Ascending aorta (tissue), 2 donors: ENCODE data around the gene EEF1AKMT2. TPM values are rescaled to one million over a fixed set of nuclear protein-coding genes. Genes with fewer than 3 reads are reported as not detected.

Experiments
- DNase-seq, 2 donors: peaks; one replicate each; pipeline ENCODE4 v3.0.0-alpha.2; 2019; ENCODE audit warnings: low spot score in 2 of 2
- H3K27ac ChIP-seq, 2 donors: fragments of 200-600 bp; sonication (generic); one replicate each; pipeline ENCODE4 v1.5.1; 2016 to 2017; ENCODE audit warnings: mild to moderate bottlenecking in 1 of 2
- H3K27me3 ChIP-seq: fragments of 200-600 bp; sonication (generic); one replicate; pipeline ENCODE4 v1.5.1; 2017
- H3K36me3 ChIP-seq, 2 donors: fragments of 200-600 bp; sonication (generic); one replicate each; pipeline ENCODE4 v1.5.1; 2016
- H3K4me1 ChIP-seq, 2 donors: fragments of 200-600 bp; sonication (generic); one replicate each; pipeline ENCODE4 v1.5.1; 2016 to 2017; ENCODE audit warnings: mild to moderate bottlenecking in 1 of 2
- H3K4me3 ChIP-seq, 2 donors: fragments of 200-600 bp; sonication (generic); one replicate each; pipeline ENCODE4 v1.5.1; 2016 to 2017; ENCODE audit warnings: mild to moderate bottlenecking in 1 of 2
- H3K9me3 ChIP-seq, 2 donors: fragments of 200-600 bp; sonication (generic); one replicate each; pipeline ENCODE4 v1.5.1; 2016
- intact Hi-C: fragments of 100-400 bp; cut with DNase I; formaldehyde crosslinking; loops from one replicate; pipeline ENCODE4 v1.15.1; 2023
- total RNA-seq: library from RNA; depleted of rRNA; stranded (reverse); fragments of >200 nt; gene quantifications from one replicate; pipeline ENCODE4 v1.1.0, GENCODE V29; 2016
- TF ChIP-seq, protein P1 (sequence below), 3 experiments: fragments of 200-600 bp in 2 of 3; fragments of 450-650 bp in 1 of 3; sonication (generic) in 2 of 3; IDR thresholded peaks; one replicate each; pipeline ENCODE4 v1.5.1; 2016 to 2019; ENCODE audit warnings: antibody characterized with exemption in 3 of 3, mild to moderate bottlenecking in 1 of 3, moderate library complexity in 1 of 3

The EEF1AKMT2 gene
- total RNA-seq, 1 donor from 2014 or later: 10.5 TPM

DNA sequence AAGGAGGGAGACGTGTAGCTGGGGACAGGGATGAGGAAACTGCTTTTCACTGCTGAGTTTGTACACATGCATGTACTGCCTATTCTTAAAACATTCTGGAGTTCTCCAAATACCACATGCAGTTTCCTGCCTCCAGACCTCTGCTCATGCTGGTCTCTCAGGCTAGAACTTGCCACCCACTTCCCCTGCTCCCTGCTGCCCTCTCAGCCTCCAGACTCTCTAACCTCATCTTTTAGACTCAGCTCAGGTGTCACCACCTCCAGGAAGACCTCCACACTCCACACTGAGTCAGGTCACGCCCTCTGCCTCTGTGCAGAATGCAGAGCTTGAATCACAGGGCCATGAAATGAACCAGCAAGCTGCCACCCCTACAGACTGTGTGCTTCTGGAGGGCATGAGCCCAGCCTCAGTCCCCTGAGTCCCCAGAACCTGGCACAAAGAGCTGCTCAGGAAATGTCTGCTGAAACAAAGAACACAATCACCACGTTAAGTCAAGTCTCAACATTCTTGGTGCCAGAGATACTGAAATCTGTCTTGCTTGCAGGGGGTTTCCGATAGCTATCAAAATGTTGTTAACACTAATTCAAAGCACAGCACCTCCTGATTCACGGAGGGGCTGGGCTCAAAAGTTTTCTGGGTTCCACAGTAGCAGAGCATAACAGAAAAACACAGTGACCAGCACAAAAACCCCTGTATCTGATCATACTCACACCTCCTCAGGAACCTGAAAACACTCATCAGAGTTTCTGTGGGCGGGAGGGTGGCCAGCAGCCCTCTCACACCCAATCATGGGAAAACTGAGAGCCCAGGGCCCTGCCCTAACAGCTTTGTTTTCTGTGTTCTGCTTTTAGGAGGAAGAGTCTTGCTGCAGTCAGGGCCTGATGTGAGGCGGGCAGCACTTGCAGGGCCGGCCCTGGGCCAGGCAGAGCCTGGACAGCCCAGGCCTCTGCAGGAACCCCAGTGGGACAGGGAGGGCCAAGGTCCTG lies 68.6 kb downstream of the EEF1AKMT2 start:
- intact Hi-C loops: no loop called here
- Histone ChIP-seq H3K4me3 (peak overlapping the region in 1 of 2 donors; percentile 37), H3K4me1 (peaks cover 21 to 26% of the 10 kb centered on the region in 2 donors), H3K36me3 (no peaks in the 10 kb centered on the region), H3K27me3 (no peaks in the 10 kb centered on the region), H3K9me3 (no peaks in the 10 kb centered on the region), H3K27ac (peak overlapping the region; percentile 74 to 87)
- TF ChIP-seq, protein P1, sequence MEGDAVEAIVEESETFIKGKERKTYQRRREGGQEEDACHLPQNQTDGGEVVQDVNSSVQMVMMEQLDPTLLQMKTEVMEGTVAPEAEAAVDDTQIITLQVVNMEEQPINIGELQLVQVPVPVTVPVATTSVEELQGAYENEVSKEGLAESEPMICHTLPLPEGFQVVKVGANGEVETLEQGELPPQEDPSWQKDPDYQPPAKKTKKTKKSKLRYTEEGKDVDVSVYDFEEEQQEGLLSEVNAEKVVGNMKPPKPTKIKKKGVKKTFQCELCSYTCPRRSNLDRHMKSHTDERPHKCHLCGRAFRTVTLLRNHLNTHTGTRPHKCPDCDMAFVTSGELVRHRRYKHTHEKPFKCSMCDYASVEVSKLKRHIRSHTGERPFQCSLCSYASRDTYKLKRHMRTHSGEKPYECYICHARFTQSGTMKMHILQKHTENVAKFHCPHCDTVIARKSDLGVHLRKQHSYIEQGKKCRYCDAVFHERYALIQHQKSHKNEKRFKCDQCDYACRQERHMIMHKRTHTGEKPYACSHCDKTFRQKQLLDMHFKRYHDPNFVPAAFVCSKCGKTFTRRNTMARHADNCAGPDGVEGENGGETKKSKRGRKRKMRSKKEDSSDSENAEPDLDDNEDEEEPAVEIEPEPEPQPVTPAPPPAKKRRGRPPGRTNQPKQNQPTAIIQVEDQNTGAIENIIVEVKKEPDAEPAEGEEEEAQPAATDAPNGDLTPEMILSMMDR (IDR thresholded peaks at IDR 0.05): no peak
- DNase-seq: peak in 1 of 2 donors; percentile 75

DNA sequence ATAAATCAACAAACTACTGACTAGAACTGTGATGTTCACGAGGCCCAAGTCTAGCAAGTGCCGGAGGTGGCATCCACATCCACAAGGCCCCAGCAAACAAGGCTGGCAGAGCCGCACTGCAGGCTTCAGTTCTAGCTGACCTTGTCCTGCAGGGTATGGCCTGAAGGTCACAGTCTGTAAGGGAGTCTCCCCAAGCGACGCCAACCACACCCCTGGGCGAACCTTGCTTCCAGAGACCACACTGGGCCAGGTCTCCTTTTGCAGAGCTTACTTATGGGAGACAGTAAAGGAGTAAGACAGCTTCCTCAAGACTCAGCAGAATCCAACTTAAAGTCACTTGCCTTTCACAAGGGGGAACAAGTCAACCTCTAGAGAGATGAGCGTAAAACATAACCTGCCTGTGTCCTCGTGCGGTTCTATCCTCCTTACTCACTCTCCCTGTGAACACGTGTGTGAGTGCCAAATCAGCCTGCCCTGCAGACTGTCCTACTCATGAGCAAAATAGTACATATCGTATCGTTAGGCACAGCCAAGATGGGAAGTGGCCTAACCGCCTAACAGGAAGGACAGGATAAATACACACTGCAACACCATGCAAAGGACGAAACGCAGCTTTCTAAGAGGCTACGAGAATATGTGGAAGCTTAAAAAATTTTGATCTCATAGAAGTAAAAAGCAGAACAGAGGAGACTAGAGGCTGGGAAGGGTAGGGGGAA lies 70.2 kb downstream of the EEF1AKMT2 start:
- Histone ChIP-seq H3K9me3 (no peaks in the 10 kb centered on the region), H3K27me3 (no peaks in the 10 kb centered on the region), H3K27ac (peak overlapping the region; percentile 74 to 87), H3K36me3 (no peaks in the 10 kb centered on the region), H3K4me1 (peaks cover 21 to 26% of the 10 kb centered on the region in 2 donors), H3K4me3 (no peak overlapping the region)
- intact Hi-C loops: no loop called here
- peak in 1 of 2 donors; percentile 78 for DNase-seq
- TF ChIP-seq, protein P1 (IDR thresholded peaks at IDR 0.05): no peak

DNA sequence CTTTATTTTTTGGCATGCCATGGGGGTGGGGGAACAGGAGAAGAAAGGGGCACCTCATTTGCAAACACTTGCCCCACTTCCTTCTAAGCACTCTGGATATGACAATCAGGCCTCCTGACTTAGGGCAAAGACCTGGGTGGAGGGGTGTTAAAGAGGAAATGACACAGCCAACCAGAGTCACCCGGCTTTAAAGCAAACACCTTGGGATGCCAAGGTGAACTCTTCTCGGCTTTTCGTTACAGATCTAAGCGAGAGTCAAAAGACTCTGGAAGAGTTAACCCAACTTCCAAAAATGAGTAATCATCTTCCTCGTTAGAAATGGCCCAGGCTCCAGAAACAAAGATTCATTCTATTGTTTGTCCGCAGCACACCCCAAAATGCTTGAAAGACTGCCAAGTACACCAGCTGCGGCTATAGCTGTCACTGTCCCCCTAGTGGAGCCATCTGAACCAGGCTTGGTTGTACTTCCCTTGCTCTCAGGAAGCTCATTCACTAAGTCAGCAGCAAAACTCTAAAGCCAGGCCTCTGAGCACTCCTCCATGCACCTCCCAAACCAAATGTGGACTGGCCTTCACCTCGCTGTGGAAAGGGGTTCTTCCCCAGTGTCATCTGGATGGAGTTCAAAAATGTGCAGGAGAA lies 72.4 kb downstream of the EEF1AKMT2 start:
- no peaks in the 10 kb centered on the region for H3K27me3 ChIP-seq
- H3K27ac ChIP-seq: peak overlapping the region; percentile 44 to 50
- peak in 1 of 2 donors; percentile 78 for DNase-seq
- H3K4me3 ChIP-seq: no peak overlapping the region
- TF ChIP-seq, protein P1 (IDR thresholded peaks at IDR 0.05): peak in 2 of 3 experiments; percentile 20 to 23
- intact Hi-C loops: no loop called here
- H3K9me3 ChIP-seq: no peaks in the 10 kb centered on the region
- peaks cover 19 to 23% of the 10 kb centered on the region in 2 donors for H3K4me1 ChIP-seq
- H3K36me3 ChIP-seq: no peaks in the 10 kb centered on the region

DNA sequence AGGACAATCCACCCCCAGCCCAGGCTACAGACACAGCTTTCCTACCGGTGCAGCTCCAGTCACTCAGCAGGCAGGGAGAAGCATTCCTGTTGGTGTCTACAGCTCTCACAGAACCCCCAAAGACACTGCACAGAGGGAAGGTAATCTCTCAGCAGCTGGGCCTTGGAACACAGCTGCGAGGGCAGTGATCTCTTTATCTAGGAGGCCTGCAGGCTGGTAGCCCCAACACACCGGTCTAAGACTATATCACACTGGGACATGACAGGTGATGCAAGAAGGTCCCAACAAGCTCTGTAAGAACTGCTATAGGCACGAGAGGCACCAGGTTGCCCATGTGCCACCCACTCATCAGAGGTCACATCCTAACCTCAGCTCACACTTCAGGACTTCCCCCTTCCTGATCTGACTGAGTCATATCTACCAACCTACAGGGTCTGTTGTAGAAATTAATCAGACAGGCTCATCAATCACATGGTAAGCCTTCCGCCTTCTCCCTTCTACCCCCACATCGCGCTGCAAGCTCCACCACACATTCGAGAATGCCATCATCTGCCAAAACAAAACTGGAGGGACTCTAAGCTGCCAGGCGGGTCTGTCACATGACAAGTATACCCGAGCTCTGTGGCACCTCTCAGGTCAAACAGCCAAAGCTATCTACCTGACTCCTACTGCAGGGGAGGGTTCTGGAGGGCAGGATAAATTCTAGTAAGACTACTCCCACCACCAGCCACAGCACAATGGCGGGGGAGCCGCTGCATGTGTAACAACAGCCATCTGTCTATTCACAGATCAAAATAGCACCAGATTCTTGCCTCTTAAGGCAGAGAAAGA lies 73.6 kb downstream of the EEF1AKMT2 start:
- intact Hi-C loops: no loop called here
- H3K27me3 ChIP-seq: no peaks in the 10 kb centered on the region
- no peaks in the 10 kb centered on the region for H3K36me3 ChIP-seq
- no peaks in the 10 kb centered on the region for H3K9me3 ChIP-seq
- peak overlapping the region; percentile 44 to 50 for H3K27ac ChIP-seq
- peaks cover 7 to 11% of the 10 kb centered on the region in 2 donors for H3K4me1 ChIP-seq
- H3K4me3 ChIP-seq: no peak overlapping the region
- DNase-seq: no peak
- TF ChIP-seq, protein P1 (IDR thresholded peaks at IDR 0.05): no peak
